ENCODE results near the gene CIRBP. TPM values are rescaled to one million over a fixed set of nuclear protein-coding genes. Genes with fewer than 3 reads are reported as not detected.

The CIRBP gene
- total RNA-seq, 2 experiments from 2014 or later = 172 to 195 TPM

GRCh38 chr19:1226227-1226518 lies 43.0 kb upstream of the CIRBP start:
- no peak overlapping the region for H3K4me3 Mint-ChIP-seq
- CTCF ChIA-PET = no interaction called here
- DNase-seq (no peak), ATAC-seq (no peak)
- no peaks in the 10 kb centered on the region for H3K27me3 Mint-ChIP-seq (ENCODE audit: low read depth)
- H3K36me3 Mint-ChIP-seq (ENCODE audit: low read depth) = peaks cover 9% of the 10 kb centered on the region
- H3K9me3 Mint-ChIP-seq (ENCODE audit: insufficient read depth) = no peaks in the 10 kb centered on the region
- H3K27ac Mint-ChIP-seq = no peak overlapping the region
- POLR2A ChIA-PET = no interaction called here
- H3K4me1 Mint-ChIP-seq (ENCODE audit: low read depth) = no peaks in the 10 kb centered on the region

DNA sequence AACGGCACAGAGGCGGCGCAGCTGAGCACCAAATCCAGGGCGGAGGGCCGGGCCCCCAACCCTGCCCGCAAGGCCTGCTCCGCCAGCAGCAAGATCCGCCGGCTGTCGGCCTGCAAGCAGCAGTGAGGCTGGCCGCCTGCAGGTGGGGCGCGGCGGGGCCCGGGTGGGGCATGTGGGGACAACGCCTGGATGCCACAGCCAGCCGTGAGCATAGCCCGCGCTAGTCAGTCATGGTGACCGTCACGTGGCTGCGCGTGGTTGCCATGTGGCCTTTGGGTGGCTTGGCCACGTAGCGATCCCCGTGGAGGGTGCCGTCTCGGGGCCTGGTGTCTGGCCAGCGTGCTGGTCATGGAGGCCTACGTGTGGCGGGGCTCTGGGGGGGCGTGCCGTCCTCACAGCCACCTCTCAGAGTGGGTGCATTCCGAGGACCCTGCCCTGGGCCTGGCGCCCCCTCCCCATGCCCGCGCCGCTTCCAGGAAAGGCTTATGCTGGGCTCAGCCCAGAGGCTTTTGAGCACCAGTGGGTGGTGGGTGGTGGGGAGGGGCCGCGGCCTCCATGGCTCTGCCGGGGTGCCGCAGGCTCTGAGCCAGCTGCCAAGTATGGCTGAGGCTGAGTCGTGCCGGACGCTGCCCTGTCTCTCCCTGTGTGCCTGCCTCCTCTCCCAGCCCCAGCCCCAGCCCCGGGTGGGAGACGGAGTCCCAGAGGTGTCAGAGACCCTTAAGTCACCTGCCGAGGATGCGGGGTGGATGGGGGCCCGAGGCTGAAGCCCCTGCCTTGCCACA lies 42.4 kb upstream of the CIRBP start:
- Mint-ChIP-seq H3K27ac (no peak overlapping the region), H3K9me3 (ENCODE audit: insufficient read depth) (no peaks in the 10 kb centered on the region)
- POLR2A ChIA-PET = no interaction called here

GRCh38 chr19:1227304-1228054 lies 41.7 kb upstream of the CIRBP start:
- no peaks in the 10 kb centered on the region for H3K4me1 Mint-ChIP-seq (ENCODE audit: low read depth)
- DNase-seq = no peak
- H3K27ac Mint-ChIP-seq = no peak overlapping the region
- H3K36me3 Mint-ChIP-seq (ENCODE audit: low read depth) = peaks cover 9% of the 10 kb centered on the region
- no peaks in the 10 kb centered on the region for H3K27me3 Mint-ChIP-seq (ENCODE audit: low read depth)
- ChIA-PET POLR2A (no interaction called here), CTCF (no interaction called here)
- H3K4me3 Mint-ChIP-seq = no peak overlapping the region
- no peaks in the 10 kb centered on the region for H3K9me3 Mint-ChIP-seq (ENCODE audit: insufficient read depth)
- ATAC-seq = no peak

More for the DNA sequence above, 42.4 kb upstream of the CIRBP start:
- H3K4me3 Mint-ChIP-seq = no peak overlapping the region
- no peaks in the 10 kb centered on the region for H3K4me1 Mint-ChIP-seq (ENCODE audit: low read depth)
- CTCF ChIA-PET = no interaction called here
- ATAC-seq = no peak
- H3K36me3 Mint-ChIP-seq (ENCODE audit: low read depth) = peaks cover 9% of the 10 kb centered on the region
- H3K27me3 Mint-ChIP-seq (ENCODE audit: low read depth) = no peaks in the 10 kb centered on the region
- DNase-seq = no peak

DNA sequence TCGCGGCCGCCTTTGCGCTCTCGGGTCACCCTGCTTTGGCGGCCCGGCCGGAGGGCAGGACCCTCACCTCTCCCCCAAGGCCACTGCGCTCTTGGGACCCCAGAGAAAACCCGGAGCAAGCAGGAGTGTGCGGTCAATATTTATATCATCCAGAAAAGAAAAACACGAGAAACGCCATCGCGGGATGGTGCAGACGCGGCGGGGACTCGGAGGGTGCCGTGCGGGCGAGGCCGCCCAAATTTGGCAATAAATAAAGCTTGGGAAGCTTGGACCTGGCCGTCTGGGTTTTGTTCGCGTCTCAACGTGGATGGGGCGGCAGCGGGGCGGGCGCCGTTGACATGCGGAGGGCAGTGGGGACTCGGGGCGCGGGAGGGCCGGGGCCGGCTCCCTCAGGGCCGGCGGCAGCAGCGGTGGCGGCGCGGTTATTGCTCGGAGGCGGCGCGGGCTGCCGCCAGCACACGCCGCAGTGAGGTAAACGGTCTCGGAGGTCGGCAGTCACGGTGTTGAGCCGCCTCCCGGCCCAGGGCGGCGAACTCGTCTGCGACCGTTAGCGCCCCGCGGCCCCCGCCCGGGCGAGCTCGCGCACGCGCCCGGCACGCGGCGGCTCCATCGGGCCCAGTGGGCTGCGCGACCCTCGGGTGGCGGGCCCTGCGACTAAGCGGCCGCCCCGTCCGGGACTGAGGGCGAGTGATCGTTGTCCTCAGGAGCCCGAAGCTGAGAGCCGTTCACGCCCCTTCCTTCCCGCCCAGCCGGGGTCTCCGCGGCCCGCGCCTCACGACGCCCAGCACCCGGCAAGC lies 40.8 kb upstream of the CIRBP start:
- Mint-ChIP-seq H3K9me3 (ENCODE audit: insufficient read depth) (no peaks in the 10 kb centered on the region), H3K27ac (no peak overlapping the region), H3K4me1 (ENCODE audit: low read depth) (no peaks in the 10 kb centered on the region), H3K4me3 (no peak overlapping the region), H3K27me3 (ENCODE audit: low read depth) (no peaks in the 10 kb centered on the region), H3K36me3 (ENCODE audit: low read depth) (peaks cover 9% of the 10 kb centered on the region)
- ATAC-seq = no peak
- no peak for DNase-seq
- CTCF ChIA-PET = no interaction called here
- POLR2A ChIA-PET = no interaction called here

GRCh38 chr19:1229056-1229923 lies 39.8 kb upstream of the CIRBP start:
- CTCF ChIA-PET = no interaction called here
- Mint-ChIP-seq H3K36me3 (ENCODE audit: low read depth) (peaks cover 9% of the 10 kb centered on the region), H3K27me3 (ENCODE audit: low read depth) (no peaks in the 10 kb centered on the region), H3K9me3 (ENCODE audit: insufficient read depth) (no peaks in the 10 kb centered on the region), H3K4me3 (no peak overlapping the region), H3K4me1 (ENCODE audit: low read depth) (no peaks in the 10 kb centered on the region), H3K27ac (no peak overlapping the region)
- no peak for DNase-seq
- no peak for ATAC-seq
- POLR2A ChIA-PET = no interaction called here

GRCh38 chr19:1229924-1230782 lies 39.0 kb upstream of the CIRBP start:
- no peaks in the 10 kb centered on the region for H3K4me1 Mint-ChIP-seq (ENCODE audit: low read depth)
- H3K9me3 Mint-ChIP-seq (ENCODE audit: insufficient read depth) = no peaks in the 10 kb centered on the region
- DNase-seq (no peak), ATAC-seq (no peak)
- H3K36me3 Mint-ChIP-seq (ENCODE audit: low read depth) = peaks cover 9% of the 10 kb centered on the region
- CTCF ChIA-PET = no interaction called here
- H3K4me3 Mint-ChIP-seq = no peak overlapping the region
- no peak overlapping the region for H3K27ac Mint-ChIP-seq
- no peaks in the 10 kb centered on the region for H3K27me3 Mint-ChIP-seq (ENCODE audit: low read depth)
- POLR2A ChIA-PET = no interaction called here

- peaks cover 1% of the 10 kb centered on the region for H3K27me3 Mint-ChIP-seq (ENCODE audit: low read depth)
- POLR2A ChIA-PET = no interaction called here
- H3K36me3 Mint-ChIP-seq (ENCODE audit: low read depth) = peaks cover 9% of the 10 kb centered on the region
- no peak overlapping the region for H3K4me3 Mint-ChIP-seq
- no peak for DNase-seq
- H3K9me3 Mint-ChIP-seq (ENCODE audit: insufficient read depth) = no peaks in the 10 kb centered on the region
- CTCF ChIA-PET = no interaction called here
- no peaks in the 10 kb centered on the region for H3K4me1 Mint-ChIP-seq (ENCODE audit: low read depth)
- no peak overlapping the region for H3K27ac Mint-ChIP-seq
- no peak for ATAC-seq
These were observed 38.2 kb upstream of the CIRBP start for GRCh38 chr19:1230783-1231489.

DNA sequence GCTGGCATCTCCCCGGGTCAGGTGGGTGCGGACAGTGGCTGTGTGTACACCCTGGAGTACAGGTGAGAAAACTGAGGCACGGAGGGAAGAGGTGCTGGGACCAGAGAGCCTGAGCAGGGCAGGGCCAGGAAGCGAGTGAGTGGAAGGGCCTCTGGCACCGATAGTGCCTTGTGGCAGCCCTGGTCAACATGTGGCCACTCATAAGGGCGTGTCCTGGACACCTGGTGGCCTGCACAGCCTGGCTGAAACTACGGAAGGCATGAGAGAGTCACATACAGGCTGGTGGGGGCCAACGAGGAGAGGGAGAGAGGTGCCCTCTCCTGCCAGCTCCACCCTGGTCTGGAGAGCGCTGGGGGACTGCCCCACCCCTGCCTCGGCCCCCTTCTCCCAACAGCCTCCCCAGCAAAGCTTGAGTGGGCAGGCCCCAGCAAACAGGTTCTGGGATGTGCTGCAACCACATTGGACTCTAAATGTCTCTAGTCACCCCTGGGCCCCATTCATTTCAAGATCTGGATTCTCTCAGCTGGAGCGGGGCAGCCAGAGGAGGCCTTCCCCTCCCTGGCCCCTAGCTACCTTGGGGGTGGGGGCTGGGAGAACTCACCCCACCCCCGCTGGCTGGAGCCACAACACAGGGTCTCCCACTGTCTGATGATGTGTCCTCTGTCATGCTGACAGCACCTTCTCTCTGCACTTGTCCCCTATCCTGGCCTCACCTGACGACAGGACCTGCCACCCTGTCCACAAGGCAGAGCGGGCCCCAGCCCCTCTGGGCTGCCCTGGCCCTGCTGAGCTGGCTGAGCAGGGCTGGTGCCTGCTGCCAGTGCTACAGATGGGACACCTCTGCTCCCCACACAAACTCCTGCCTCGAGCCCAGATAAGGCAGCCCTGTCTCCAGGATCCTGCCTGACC lies 37.1 kb upstream of the CIRBP start:
- H3K36me3 Mint-ChIP-seq (ENCODE audit: low read depth) = peaks cover 6% of the 10 kb centered on the region
- no peaks in the 10 kb centered on the region for H3K9me3 Mint-ChIP-seq (ENCODE audit: insufficient read depth)
- H3K4me1 Mint-ChIP-seq (ENCODE audit: low read depth) = no peaks in the 10 kb centered on the region
- H3K27me3 Mint-ChIP-seq (ENCODE audit: low read depth) = peaks cover 2% of the 10 kb centered on the region
- DNase-seq (no peak), ATAC-seq (no peak)
- POLR2A ChIA-PET = no interaction called here
- CTCF ChIA-PET = interaction anchor here (0.8 kb wide), 1 partner anchor 12 kb away, joined by 3 read pairs; no protein-coding TSS in a partner anchor
- H3K27ac Mint-ChIP-seq = no peak overlapping the region
- H3K4me3 Mint-ChIP-seq = no peak overlapping the region

GRCh38 chr19:1232652-1233072 lies 36.5 kb upstream of the CIRBP start:
- Mint-ChIP-seq H3K9me3 (ENCODE audit: insufficient read depth) (no peaks in the 10 kb centered on the region), H3K27me3 (ENCODE audit: low read depth) (peaks cover 5% of the 10 kb centered on the region), H3K4me3 (no peak overlapping the region), H3K36me3 (ENCODE audit: low read depth) (peaks cover 3% of the 10 kb centered on the region), H3K27ac (no peak overlapping the region), H3K4me1 (ENCODE audit: low read depth) (no peaks in the 10 kb centered on the region)
- DNase-seq (no peak), ATAC-seq (no peak)
- POLR2A ChIA-PET = no interaction called here
- CTCF ChIA-PET = interaction anchor here (0.8 kb wide), 1 partner anchor 12 kb away, joined by 3 read pairs; no protein-coding TSS in a partner anchor

GRCh38 chr19:1233115-1233667 lies 35.9 kb upstream of the CIRBP start:
- ATAC-seq (no peak), DNase-seq (no peak)
- H3K4me1 Mint-ChIP-seq (ENCODE audit: low read depth) = peaks cover under 1% of the 10 kb centered on the region
- no peaks in the 10 kb centered on the region for H3K9me3 Mint-ChIP-seq (ENCODE audit: insufficient read depth)
- peaks cover under 1% of the 10 kb centered on the region for H3K36me3 Mint-ChIP-seq (ENCODE audit: low read depth)
- POLR2A ChIA-PET = no interaction called here
- no peak overlapping the region for H3K27ac Mint-ChIP-seq
- peaks cover 6% of the 10 kb centered on the region for H3K27me3 Mint-ChIP-seq (ENCODE audit: low read depth)
- no peak overlapping the region for H3K4me3 Mint-ChIP-seq
- CTCF ChIA-PET = no interaction called here
